HG03135 (cell line): ENCODE measurements around the gene RAB11B.
"Not testable (repeated sequence)": the region's sequence is repeated elsewhere in the genome, so short reads cannot be mapped to it uniquely, and the experiment has no call there.

Experiments used
- ATAC-seq: cut with Tn5 transposase; IDR thresholded peaks from one replicate; pipeline ENCODE4 v1.9.1; 2021; ENCODE audit warnings: mild to moderate bottlenecking, moderate library complexity; ENCODE audit not compliant: unreplicated experiment

RAB11B gene

DNA sequence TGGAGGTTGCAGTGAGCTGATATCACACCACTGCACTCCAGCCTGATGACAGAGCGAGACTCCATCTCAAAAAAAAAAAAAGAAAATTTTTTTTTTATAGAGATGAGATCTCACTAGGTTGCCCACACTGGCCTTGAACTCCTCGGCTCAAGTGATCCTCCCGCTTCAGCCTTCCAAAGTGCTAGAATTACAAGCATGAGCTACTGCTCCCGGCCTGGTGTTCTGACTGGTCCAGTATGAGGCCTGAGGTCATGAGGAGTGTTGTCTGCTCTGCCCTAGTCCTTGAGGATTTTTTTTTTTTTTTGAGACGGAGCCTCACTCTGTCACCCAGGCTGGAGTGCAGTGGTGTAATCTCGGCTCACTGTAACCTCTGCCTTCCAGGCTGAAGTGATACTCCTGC is 35.2 kb downstream of the RAB11B start:
- not testable (repeated sequence) for ATAC-seq

DNA sequence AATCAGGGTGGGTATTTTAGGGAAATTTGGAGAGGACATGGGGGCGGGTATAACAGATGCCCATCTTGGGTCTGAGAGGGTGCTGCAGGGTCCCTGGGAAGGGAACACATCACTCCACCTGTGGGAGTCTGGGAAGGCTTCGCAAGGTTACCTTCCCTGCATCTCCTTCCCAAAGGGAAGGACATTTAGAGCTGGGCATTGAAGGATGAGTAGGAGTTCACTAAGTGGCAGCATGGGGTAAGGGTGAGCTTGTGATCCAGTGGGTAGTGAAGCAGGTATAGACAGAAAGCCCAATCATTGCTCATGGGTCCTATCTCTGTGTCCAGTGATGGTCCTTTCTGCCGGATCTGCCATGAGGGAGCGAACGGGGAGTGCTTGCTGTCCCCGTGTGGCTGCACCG is 36.1 kb downstream of the RAB11B start:
- ATAC-seq = no peak

- ATAC-seq = no peak
Observed at GRCh38 chr19:8429044-8429443, 38.9 kb downstream of the RAB11B start.

- ATAC-seq = no peak
Observed at GRCh38 chr19:8429826-8430225, 39.7 kb downstream of the RAB11B start.

- ATAC-seq = no peak
Observed at GRCh38 chr19:8430650-8431049, 40.5 kb downstream of the RAB11B start.

DNA sequence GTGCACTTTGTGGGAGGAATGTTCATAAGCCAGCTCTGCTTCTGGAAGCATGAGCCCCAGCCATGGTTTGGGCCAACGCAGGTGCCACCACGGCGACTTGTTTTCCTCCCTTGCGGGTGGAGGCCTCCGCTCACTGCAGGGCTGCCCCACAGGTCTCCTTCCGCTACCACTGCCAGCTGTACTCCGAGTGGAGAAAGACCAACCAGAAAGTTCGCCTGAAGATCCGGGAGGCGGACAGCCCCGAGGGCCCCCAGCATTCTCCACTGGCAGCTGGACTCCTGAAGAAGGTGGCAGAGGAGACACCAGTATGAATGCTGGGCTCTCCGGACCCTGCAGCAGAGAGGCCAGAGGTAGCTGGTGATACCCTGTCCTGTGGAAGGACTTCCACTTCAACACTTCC is 48.1 kb downstream of the RAB11B start:
- ATAC-seq = no peak

DNA sequence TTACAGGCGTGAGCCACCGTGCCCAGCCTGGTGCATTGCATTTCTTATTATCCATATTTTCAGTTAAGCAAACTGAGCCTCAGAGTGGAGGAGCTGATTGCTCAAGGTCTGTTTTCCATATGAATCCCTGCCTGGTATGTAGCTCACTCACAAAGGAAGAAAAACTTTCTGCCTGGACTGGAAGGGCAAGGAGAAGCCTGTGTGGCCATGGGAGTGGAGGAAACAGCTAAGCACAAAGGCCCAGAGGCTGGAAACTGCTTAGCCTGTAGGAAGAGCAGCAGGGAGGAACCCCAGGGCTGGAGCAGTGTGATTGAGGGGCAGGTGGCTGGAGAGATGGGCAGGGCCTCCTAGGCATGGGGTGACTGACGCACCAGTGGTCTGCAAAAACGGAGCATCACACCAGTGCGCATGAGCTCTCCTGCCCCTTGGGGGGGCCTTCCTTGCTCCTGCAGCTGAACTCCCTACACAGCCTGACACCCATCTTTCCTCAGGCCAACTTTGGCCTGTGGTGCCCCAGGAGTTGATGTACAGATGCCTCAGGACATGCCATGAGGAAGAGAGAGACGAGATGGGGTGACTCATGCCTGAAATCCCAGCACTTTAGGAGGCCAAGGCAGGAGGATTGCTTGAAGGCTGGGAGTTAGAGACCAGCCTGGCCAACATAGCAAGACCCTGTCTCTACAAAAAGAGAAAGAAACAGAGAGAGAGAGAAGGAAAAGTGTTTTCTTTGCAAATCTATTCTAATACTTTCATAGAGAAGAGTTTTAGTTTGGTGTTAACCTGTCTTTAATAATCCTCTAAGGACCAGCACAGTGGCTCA is 51.8 kb downstream of the RAB11B start:
- ATAC-seq = no peak

DNA sequence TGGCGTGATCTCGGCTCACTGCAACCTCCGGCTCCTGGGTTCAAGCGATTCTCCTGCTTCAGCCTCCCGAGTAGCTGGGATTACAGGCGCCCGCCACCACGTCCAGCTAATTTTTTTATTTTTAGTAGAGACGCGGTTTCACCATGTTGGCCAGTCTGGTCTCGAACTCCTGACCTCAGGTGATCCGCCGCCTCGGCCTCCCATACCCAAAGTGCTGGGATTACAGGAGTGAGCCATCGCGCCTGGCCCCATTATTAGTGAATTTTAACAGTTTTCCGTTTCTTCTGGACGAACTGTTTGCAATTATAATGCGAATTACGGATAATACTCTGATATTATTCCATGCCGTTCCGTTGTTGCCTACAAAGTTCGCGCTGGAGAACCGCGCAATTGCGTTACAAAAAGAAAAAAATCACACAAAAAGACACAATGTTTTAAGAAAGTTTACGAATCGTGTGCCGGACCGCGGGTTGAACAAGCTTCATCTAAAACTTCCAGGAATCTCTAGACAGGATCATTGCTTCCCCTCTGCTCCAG is 54.0 kb downstream of the RAB11B start:
- not testable (repeated sequence) for ATAC-seq

- peak; percentile 71 for ATAC-seq
Observed at GRCh38 chr19:8444677-8445487, 54.7 kb downstream of the RAB11B start, which contains the start of gene HNRNPM. TSS of gene HNRNPM (plus strand) at chr19:8444975. CDS start at chr19:8444999, 24 bp downstream.

GRCh38 chr19:8445488-8446001 is 55.4 kb downstream of the RAB11B start:
- peak; percentile 43 for ATAC-seq

- no peak for ATAC-seq
Observed at GRCh38 chr19:8446061-8446709, 56.0 kb downstream of the RAB11B start.

DNA sequence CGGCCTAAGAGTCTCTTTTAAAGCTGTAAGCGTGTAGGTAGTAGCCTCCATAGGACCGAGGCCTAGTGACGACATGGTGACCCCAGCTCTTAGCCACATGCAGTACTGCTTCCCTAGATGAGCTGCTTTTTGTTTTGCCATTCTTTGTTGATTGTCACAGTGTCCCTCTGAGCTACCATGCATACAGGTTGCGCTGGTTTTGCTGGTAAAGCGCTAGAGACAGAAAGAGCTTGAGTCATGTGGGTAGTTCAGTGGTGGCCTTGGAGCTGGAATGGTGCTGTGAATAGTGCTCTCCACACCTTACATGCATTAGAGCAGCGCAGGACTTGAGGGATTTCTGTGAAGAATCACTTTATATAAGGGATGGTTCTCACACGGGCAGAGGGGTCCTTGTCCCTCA is 59.7 kb downstream of the RAB11B start:
- ATAC-seq = no peak

DNA sequence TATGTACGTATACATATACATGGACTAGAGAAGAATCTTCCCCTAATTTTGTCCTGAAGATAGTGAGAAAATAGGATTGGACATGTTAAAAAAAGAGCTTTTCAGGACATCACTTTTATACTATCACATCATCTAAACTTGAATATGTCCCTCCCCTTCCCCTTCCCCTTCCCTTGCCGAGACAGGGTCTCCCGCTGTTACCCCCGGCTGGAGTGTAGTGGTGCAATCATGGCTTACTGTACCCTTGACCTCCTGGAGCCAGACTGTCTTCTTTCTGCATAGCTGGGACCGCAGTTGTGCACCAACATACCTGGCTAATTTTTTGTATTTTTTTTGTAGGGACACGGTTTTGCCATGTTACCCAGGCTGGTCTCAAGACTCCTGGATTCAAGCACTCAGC is 61.2 kb downstream of the RAB11B start:
- no peak for ATAC-seq

DNA sequence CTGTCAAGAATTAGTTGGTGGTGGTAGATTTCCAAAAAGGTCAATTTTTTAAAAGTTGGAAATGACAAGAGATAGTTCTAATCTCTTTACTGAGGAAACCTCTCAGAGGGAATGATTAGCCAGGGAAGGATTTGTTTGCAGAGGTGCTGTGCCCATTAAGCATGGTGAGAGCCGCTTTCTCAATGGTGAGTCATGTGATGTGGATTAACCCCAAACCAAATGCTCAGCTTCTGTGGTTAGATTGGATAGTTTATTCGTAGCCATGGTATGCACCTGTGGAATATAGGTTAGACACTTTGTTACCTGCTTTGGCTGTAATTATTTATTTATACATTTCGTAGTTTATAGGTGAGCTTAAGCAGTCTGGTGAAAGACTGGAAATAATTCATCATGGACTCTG is 61.7 kb downstream of the RAB11B start:
- ATAC-seq = no peak

- ATAC-seq = no peak
Observed at GRCh38 chr19:8452446-8453123, 62.4 kb downstream of the RAB11B start.

DNA sequence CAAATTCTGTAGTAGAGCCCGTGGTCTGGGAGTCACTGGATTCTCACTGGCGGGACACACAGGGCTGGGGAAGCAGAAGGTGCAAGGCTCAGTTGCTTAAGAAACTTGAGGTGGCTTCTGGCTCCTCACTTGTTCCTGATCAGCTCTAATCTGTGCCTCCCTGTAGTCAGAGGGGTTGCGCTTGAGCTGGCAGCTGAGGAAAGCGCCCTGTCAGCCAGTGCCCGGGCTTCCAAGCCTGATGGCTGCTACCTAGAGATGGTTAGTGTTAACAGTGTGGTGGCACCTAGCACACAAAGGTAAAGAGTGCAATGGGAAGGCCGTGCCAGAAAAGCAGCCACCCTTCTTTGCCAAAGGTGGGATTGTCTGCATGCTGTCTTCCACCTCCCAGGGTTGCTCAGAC is 63.5 kb downstream of the RAB11B start:
- no peak for ATAC-seq
